Progenitor cell of endocrine pancreas (in vitro differentiated cells): Measurements from ENCODE around the gene ASCL3. TPM values are rescaled to one million over a fixed set of nuclear protein-coding genes. Genes with fewer than 3 reads are reported as not detected.
"Not testable (repeated sequence)": the region's sequence is repeated elsewhere in the genome, so short reads cannot be mapped to it uniquely, and the experiment has no call there.

Source experiments
- DNase-seq: peaks from one replicate; pipeline ENCODE4 v3.0.0; 2021; ENCODE audit warnings: low spot score; ENCODE audit not compliant: unreplicated experiment
- H3K27ac Mint-ChIP-seq: 2 replicates; pipeline ENCODE4 v1.8.0; 2021; ENCODE audit warnings: mild to moderate bottlenecking, moderate library complexity, mixed read lengths
- H3K27me3 Mint-ChIP-seq: 2 replicates; pipeline ENCODE4 v1.8.0; 2021; ENCODE audit warnings: mixed read lengths
- H3K36me3 Mint-ChIP-seq: 2 replicates; pipeline ENCODE4 v1.8.0; 2022; ENCODE audit warnings: mixed read lengths; ENCODE audit not compliant: insufficient read depth
- H3K4me1 Mint-ChIP-seq: 2 replicates; pipeline ENCODE4 v1.8.0; 2021; ENCODE audit warnings: low read depth, mixed read lengths
- H3K4me3 Mint-ChIP-seq: 2 replicates; pipeline ENCODE4 v1.8.0; 2021; ENCODE audit warnings: low read depth, mild to moderate bottlenecking, moderate library complexity, mixed read lengths
- H3K9me3 Mint-ChIP-seq: 2 replicates; pipeline ENCODE4 v1.8.0; 2021; ENCODE audit warnings: low read depth, mixed read lengths
- CTCF ChIP-seq: fragments of 200-600 bp; sonication (generic); IDR thresholded peaks from one replicate; pipeline ENCODE4 v1.5.0; 2021; ENCODE audit warnings: antibody characterized with exemption, mild to moderate bottlenecking; ENCODE audit not compliant: unreplicated experiment
- total RNA-seq: library from RNA; stranded (reverse); gene quantifications from 2 replicates; pipeline ENCODE4 v1.2.1, GENCODE V29; 2021

ASCL3 gene
- total RNA-seq, 1 donor from 2014 or later: not detected

- Mint-ChIP-seq H3K36me3 (no peaks in the 10 kb centered on the region), H3K4me3 (no peak overlapping the region), H3K9me3 (no peaks in the 10 kb centered on the region), H3K4me1 (no peaks in the 10 kb centered on the region), H3K27me3 (peaks cover 12% of the 10 kb centered on the region), H3K27ac (no peak overlapping the region)
- no peak for TF ChIP-seq CTCF
- DNase-seq: no peak
Observed at GRCh38 chr11:8985462-8985861, 42.6 kb upstream of the ASCL3 start.

GRCh38 chr11:8983552-8983951, 40.7 kb upstream of the ASCL3 start:
- Mint-ChIP-seq H3K36me3 (no peaks in the 10 kb centered on the region), H3K4me3 (no peak overlapping the region), H3K27me3 (no peaks in the 10 kb centered on the region), H3K9me3 (no peaks in the 10 kb centered on the region), H3K27ac (no peak overlapping the region), H3K4me1 (no peaks in the 10 kb centered on the region)
- no peak for DNase-seq
- TF ChIP-seq CTCF: no peak

GRCh38 chr11:8980485-8980884, 37.7 kb upstream of the ASCL3 start:
- Mint-ChIP-seq H3K36me3 (peaks cover 2% of the 10 kb centered on the region), H3K27me3 (no peaks in the 10 kb centered on the region), H3K4me1 (no peaks in the 10 kb centered on the region), H3K27ac (no peak overlapping the region), H3K4me3 (no peak overlapping the region), H3K9me3 (no peaks in the 10 kb centered on the region)
- TF ChIP-seq CTCF: no peak
- DNase-seq: no peak

GRCh38 chr11:8979365-8979764, 36.5 kb upstream of the ASCL3 start:
- not testable (repeated sequence) for H3K27me3 Mint-ChIP-seq, DNase-seq, H3K4me3 Mint-ChIP-seq, H3K9me3 Mint-ChIP-seq, H3K4me1 Mint-ChIP-seq, H3K36me3 Mint-ChIP-seq, H3K27ac Mint-ChIP-seq

- H3K4me3 Mint-ChIP-seq: no peak overlapping the region
- H3K27me3 Mint-ChIP-seq: no peaks in the 10 kb centered on the region
- H3K36me3 Mint-ChIP-seq: peaks cover 2% of the 10 kb centered on the region
- no peak for TF ChIP-seq CTCF
- no peaks in the 10 kb centered on the region for H3K9me3 Mint-ChIP-seq
- H3K4me1 Mint-ChIP-seq: no peaks in the 10 kb centered on the region
- H3K27ac Mint-ChIP-seq: no peak overlapping the region
- DNase-seq: no peak
Observed at GRCh38 chr11:8973121-8973520, 30.3 kb upstream of the ASCL3 start.

GRCh38 chr11:8971924-8972316, 29.1 kb upstream of the ASCL3 start:
- peaks cover 2% of the 10 kb centered on the region for H3K36me3 Mint-ChIP-seq
- no peak for DNase-seq
- no peak overlapping the region for H3K4me3 Mint-ChIP-seq
- no peak overlapping the region for H3K27ac Mint-ChIP-seq
- no peaks in the 10 kb centered on the region for H3K27me3 Mint-ChIP-seq
- H3K9me3 Mint-ChIP-seq: no peaks in the 10 kb centered on the region
- no peaks in the 10 kb centered on the region for H3K4me1 Mint-ChIP-seq
- TF ChIP-seq CTCF: no peak
